HG03457 (cell line): ENCODE measurements around the gene CYSTM1.
A peak's percentile ranks its signal among the peaks of the same experiment; 100 is the strongest.

Experiments used
- ATAC-seq: cut with Tn5 transposase; IDR thresholded peaks from one replicate; pipeline ENCODE4 v1.9.1; 2021; ENCODE audit warnings: moderate number of reproducible peaks; ENCODE audit not compliant: unreplicated experiment

CYSTM1 gene, protein sequence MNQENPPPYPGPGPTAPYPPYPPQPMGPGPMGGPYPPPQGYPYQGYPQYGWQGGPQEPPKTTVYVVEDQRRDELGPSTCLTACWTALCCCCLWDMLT

DNA sequence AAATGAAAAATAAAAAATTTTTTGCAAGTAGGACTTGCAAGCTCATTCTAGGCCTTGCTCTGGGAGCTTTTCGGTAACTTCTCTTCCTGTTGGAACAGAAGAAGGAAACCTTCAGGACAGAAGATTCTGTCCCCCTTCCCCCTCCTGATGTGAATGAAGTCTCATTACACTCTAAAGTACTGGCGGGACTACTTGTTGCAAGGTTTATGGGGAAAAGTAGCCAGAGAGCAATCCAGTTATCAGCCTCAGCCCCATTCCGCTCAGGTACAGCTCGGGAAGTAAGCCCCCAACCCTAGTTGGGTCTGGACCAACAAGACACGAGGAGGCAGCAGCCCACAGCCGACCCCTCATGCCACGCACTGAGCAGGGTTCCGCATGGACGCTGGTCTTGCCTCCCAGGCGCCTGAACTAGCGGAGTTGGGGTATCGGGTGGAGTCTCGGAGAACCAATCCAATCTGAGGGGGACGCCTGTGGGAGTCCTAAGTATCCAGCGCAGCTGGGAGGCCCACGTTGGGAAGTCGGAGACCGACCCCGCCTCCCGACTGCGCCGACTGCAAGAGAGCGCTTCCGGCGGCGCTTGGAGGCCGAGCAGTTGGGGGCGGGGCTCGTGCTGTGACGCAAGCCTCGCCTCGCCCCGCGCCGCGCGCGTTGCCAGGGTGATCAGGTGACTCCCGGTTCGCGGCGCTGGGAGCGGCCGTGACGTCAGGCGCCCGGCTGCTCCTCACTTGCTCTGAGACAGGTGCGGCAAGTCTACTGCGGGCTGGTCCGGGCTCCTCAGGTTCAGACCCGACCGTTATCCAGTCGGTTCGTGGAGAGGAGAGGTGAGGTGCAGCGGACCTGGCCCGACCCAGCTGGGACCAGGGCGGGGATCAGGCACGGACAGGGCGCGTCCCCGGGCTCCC is at the start of gene CYSTM1:
TSS of gene CYSTM1 (plus strand) at position 724 of the 902 bp plus-strand sequence. CDS start 19,278 bp downstream, outside the sequence.
- ATAC-seq, result peak; percentile 86

DNA sequence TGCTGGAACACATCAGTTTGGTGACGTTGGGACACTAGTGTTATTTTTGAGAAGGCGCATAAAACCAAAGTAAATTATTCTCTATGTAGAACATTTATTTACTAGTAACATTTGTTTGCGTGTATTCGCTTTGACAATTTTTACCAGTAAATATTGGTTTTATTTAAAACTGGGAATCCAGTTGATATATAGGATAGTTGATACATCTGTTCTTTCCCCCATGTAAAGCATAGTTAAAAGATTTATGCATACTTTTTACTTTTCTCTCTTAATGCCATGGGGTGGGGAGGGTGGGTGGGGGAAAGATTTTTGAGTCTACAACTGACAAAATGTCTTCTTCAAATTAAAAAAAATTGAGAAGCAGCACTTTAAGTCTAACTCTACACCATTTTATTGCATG is 49.4 kb upstream of the CYSTM1 start, which contains the start of gene IGIP:
TSS of gene IGIP (plus strand) at position 301 of the 400 bp plus-strand sequence. CDS start 2,540 bp downstream, outside the sequence.
- ATAC-seq, result no peak

DNA sequence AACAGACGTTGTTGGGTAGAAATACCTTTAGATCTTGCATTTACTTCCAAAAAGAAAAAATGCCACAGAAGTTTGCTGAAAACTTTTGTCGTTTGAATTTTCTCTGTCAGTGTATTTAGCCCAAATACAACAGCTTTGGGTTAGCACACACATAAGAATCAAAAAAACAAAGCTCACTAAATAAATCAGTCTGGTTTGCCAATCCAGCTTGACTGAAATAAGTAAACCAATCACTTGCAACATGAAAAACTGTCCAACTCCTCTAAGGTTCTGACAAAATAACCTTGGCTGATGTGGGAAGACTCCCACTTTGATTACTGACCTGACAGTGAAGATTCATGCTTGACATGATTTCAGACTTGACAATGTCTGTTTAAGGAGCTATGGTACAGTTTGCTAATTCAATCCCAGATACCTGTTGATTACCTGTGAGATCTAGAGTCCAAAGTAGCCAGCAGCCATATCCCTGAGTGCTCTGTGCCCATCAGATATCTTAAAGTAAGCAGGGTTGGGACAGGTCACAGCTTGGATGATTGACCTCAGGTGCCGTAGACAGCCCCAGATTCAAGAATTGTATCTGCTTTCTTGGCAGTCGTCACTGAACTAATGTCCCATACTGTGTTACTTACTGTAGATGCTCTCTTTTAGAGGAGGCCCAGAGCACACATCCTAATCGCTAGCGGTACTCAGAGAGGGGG is 48.5 kb upstream of the CYSTM1 start:
- no peak for ATAC-seq

DNA sequence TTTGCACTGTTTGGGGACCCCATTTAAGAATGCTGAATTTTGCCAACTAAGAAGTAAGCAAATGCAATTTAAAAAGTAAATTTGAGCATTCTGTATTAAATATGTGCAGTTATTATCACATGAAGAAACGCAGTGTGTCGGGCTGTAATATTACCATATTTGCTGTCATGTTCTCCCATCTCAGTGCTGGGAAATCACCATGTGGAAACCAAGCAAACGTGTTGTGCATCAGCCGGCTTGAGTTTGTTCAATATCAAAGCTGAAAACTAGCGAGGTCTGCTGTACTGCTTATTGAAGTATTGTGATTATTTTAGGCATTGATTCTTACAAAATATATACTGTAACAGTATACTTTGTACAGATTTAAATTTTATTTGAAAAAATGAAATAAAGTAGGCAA is 46.6 kb upstream of the CYSTM1 start:
- ATAC-seq, result no peak

DNA sequence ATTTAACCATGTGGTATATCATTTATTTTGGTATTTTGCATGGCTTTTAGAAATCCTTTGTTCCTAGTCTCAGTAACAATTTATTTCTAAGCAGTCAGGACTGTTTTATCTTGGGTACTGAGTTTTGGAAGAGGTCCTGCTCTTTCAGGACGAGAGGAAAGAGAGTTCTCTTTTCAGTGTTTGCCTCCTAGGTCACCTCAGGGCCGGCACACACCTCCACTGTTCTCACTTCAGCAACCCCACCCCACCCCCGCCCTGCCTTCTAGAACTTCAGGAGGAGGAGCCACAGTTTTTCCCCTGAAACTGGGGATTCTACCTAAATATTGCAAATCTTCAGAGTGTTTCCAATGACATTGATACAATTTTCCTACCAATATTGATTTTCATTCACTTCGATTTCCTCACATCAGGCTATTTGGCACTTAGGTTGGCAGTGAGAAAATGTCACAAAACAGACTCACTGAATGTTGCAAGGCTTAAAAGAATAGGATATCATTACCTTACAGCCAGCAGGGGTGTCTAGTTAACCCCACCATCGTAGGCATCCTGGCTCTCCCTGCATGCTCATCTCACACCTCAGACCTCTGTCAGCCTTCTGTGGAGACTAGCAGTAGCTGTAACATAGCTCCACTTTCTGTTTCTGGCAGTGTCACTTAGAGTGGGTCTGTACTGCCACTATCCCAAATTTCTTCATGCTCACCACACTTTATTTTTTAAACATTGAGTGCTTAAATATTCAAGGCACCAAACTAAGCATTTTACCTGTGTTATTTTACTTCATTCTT is 43.8 kb upstream of the CYSTM1 start:
- ATAC-seq, result no peak

DNA sequence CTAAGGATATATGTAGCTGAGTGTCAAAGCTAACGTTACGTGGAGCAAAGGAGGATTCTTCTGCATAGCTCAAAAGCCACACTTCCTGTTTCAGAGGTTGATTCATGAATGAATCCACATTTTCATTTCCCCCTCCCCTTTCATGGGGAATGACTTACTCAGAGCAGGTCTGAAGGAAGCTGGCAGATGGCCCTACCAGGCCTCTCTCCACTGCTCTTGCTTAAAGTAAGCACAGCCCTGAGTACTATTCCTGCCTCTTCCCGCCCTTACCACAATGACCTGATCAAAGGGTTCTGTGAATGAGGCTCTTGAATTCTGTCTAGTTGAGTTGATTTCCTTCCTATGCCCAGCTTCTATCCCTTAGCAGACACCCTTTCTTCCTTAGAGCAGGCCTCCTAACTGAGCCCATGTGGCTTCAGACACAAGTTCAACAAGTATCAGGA is 43.0 kb upstream of the CYSTM1 start:
- ATAC-seq, result no peak

DNA sequence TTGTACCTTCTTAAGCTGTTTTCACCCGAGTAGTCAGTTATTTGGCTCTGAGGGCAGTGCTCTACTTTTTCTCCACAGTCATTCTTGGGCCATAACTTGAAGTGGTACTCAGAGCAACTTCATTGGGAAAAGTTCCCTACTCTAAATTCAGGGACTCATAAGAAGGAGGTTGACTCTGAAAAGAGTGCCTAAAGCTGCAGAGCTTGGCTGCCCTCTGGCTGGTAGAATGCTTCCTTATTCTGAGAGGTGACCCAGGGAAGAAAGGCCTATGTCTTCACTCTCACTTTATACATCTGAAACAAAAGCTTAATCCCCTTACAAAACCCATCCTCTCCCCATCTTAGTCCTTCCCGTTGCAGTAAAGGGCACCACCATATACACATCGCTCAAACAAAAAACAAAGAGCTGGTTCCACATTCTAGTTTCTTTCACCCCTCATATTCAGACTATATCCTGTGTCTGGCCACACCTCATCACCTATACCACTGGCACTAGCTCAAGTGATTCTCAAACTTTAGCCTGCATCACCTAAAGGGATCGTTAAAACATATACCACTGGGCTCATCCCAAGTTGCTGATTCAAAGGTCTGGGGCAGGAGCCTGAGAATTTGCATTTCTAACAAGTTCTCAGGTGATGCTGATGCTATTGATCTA is 41.3 kb upstream of the CYSTM1 start:
- no peak for ATAC-seq

DNA sequence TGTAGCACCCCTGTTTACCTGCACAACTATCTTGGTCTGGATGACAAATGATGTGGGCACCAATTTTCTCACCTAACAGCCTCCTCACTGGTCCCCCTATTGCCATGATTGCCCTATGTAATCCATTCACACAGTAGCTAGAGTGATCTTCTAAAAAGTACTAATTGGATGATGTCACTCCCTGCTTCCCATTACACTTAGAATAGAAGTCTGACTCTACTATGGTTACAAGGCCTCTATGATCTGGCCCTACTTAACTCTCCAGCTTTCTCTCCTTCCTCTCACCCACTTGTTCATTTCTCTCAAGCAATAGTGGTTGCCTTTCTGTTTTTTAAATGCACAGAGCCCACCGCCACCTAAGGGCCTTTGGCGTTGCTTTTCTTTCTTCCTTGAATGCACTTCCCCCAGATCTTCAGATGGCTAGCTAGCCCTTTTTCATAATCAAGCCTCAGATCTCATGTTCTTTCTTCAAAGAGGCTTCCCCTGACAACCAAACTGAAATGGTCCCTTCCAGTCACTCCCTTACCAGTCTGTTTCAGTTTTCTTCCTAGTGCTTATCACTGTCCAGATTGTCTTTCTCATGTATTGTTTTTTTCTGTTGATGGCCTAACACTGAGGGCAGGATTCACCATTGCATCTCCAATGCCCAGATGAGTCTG is 40.6 kb upstream of the CYSTM1 start:
- ATAC-seq, result no peak

DNA sequence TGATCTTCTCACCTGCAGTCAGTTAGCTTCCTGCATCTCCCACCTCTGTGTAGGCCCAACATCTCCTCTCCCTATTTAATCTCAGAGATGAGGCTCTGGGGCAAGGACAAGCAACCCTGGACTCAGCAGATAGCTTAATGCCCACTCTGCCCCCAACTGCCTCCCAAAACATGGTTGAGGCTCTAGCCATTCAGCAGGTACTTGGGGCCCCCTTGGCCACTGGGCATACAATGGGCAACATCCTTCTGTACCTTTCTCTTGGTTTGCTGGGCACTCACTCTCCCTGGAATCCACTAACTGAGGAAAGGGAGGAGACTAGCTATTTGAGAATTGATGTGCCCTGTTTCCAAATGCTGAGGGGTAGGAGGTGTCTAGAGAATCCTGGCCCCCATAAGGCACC is 39.9 kb upstream of the CYSTM1 start:
- ATAC-seq, result no peak

DNA sequence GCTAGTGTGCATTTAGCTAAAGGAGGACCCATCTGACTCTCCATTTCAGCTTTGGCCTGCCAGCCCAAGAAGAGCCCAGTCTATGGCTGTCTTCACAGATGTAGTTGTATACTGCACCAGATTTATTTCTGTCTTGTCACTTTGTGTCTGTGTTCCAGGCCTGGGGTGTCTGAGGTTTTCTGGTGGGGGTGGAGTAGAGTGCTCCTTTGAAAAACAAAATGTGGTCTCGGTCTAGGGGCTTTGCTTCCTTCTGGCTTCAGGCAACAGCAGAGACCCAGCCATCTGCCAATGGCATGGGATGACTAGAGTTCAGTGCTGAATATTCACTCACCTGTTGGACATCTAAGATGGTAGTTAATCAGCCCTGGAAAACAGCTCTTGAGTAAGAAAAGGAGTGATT is 38.4 kb upstream of the CYSTM1 start:
- ATAC-seq, result no peak

DNA sequence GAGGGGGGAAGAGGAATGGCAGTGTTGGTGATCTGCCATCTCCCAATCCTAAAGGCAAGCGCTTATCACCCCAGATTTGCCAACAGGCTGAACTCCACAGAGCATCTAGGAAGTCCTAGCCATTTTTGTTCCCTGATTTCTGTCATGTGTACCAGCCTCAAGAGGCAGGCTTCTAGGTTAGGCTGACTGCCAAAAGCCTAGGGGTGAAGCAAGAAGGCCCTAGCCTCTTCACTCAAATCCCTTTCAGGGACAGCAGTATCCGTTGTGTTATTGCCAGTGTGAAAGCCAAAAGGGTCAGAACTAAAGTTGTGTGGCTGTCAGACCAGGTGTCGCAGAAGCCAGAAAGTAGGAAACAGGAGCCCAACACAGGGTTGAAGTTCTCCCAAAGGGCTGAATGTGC is 34.6 kb upstream of the CYSTM1 start:
- no peak for ATAC-seq

DNA sequence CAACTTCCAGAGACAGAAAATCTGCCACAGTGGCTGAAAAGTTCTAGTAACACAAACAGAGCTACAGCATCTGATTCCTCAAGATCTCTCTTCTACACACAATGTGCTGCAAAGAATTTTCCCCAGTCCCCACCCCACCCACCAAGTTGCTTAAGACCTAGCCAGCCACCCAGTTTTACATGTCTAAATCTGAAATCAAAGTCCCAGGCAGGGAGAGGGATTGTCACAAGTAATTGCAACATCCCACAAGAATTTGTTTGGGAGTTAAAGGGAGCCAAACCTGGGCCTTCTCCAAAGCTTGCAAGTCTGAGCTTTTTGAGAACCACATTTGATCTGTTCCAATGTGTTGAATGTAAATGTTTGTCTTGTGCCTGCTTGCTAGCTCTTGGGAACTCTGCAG is 33.7 kb upstream of the CYSTM1 start:
- ATAC-seq, result no peak

DNA sequence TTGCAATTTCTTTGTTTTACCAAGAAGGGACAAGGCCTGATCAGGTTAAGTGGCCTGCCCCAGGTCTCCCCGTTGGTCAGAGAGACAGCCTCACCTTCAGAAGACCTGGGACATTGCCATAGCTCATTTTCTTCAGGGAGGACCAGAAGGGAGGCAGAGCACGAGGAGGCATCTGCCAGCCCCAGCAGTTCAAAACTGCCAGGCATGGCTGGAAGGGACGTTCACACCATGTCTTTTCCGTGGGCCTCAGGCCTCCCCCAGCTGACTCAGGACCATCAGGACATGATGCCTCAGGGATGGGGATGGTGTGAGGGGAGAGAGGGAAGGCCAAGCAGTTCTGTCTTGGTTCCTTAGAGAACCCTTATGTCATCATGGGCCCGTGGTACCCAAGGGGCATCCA is 32.7 kb upstream of the CYSTM1 start:
- no peak for ATAC-seq

DNA sequence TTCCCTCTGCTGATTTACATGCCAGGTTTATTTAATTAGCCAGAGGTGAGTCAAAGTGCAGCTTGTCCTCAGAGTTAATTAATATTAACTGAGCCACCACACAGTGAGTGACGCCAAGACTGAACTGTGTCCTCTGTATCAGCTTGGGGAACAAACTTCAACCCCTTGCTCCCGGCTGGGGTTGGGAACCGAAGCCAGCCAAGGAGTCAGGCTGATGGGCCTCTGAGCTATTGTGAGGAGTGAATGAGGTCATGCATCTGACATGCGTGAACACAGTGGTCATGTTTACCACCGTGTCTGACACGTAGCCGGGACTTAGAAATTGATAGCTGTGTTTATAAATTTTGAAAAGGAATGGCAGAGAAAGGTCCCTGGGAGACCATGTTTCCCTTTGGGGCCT is 32.1 kb upstream of the CYSTM1 start:
- no peak for ATAC-seq

DNA sequence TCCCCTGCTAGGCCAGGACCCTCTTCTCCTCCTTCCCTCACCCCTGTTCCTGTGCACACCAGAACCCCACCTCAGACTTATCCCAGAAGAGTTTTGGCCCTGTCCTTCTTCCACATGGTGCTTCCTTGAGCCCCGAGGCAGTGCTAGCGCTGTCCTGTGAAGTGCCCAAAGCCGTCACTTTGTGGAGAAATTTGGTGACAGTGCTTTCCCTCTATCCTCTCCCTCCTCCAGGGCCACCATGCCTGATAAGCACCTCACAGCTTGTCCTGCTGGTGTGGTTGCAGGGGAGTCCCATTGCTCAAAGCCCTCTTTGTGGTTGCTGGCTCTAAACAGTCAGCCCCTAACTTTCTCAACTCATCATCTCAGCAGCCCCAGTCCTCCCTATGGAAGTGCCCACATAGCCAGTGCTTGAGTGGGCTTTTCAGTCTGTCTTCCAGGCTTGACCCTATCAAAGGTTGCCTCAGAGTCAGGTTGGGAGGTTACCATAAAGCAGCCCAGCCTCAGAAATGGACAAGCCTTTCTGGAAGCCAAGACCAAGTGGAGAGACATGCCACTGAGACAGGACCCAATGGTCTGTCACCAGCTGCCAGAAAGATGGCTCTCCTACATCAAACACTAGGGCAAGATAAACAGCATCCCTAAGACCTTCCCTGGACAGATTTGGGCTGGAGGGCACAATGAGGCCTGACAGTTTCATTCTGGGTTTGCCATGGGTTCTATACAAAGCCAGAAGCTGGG is 31.3 kb upstream of the CYSTM1 start:
- ATAC-seq, result no peak

DNA sequence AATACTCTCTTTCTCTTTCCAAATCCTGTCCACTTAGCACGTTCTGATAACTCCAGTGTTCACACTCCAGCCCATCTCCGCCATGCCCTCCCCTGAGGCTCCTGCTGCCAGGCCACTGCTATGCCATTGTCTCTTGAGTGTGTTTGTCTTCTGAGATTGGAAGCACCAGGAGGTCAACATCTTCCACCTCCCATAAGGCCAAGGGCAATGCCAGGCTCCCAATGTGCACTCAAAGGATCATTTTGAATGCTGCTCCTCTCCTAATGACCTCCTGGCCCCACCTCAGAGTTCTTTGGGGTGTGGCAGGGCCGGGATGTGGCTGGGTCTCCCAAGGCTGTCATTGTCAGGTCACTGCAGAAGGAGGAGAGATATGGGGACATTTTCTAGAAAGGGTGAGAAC is 29.7 kb upstream of the CYSTM1 start:
- no peak for ATAC-seq

DNA sequence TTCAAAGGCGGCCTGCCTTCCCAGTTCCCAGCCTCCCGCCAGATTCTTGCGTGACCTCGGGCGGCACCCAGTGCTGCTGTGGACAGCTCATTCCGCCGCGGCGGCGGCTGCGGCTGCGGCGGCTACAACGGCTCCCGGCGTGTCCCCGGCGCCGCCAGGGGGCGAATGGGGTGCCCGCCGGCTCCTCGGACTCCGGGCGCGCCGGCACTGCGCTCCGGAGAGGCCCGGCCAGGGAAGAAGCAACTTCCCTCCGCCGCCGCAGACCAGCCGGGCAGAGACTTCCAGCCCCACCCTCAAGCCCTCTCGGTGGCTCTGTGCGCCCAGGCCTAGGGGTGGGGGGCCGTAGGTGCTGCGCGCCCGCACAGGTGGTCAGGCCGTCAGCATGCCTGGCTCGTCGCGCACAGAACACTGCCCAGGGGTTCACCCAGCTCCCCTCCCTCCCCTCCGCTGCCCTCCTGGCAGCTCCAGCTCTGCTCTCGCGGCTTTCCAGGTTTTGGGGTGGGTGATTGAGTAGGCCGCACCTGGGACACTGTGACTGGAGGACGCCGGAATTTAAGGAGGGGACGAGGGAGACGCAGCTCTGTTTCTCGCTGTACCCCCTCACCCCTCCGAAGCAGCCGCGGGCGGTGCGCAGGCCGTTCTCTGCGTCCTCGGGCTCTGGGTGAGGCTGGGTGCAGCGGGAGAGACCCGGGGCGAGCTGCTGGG is 29.0 kb upstream of the CYSTM1 start:
- ATAC-seq, result no peak

DNA sequence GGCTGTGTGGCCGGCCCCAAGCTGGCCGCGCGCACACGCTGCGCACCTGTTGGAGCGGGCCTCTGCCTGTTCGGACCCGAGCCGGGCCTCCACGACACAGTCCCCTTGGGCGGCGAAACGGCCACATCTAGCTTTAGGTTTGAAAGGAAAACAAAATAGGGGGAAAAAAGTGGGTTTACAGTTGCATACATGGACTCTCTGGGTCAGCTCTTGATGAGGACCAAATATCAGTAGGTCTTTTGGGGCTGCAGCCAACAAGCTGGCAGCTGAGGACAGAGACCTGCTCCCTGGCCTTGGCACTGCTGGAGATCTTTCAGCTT is 28.5 kb upstream of the CYSTM1 start:
- ATAC-seq, result no peak

DNA sequence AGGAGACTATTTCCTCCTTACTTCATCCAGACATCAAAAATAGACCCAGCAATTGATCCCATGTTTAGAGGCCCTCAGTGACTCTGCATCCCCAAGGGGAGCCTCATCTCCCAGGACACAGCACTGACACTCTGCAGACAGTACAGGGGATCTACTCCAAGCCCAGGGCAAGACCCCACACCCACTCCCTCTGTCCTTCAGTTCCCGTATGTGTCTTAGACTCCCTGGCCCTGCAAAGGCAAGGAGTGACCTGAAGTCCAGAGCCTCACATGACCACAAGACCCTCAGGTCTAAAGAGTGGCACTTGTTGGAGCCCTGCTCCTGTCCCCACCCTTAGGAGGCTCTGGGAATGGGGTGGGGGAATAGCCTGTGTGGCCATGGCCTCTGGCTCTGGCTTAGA is 27.5 kb upstream of the CYSTM1 start:
- ATAC-seq, result no peak
